HCT116 (cell line): ENCODE data around the gene ZNF18. TPM values are rescaled to one million over a fixed set of nuclear protein-coding genes. Genes with fewer than 3 reads are reported as not detected.
"Not testable (repeated sequence)": the region's sequence is repeated elsewhere in the genome, so short reads cannot be mapped to it uniquely, and the experiment has no call there.

ENCODE experiments used
- ATAC-seq: fragments of 200-7000 bp; cut with Tn5 transposase; 2 replicates; pipeline ENCODE4 v1.9.1; 2020; ENCODE audit warnings: mild to moderate bottlenecking, moderate library complexity
- BruUV-seq: library from RNA; stranded (reverse); fragments of 400-500 nt; replicated peaks from 2 replicates; lab custom pipeline; 2021; lab: Mats Ljungman, UMichigan
- CTCF ChIA-PET: fragments of 300-600 bp; sonication (Branson Sonifier 250); formaldehyde crosslinking; loops from one replicate; lab custom pipeline; 2021; ENCODE audit warnings: antibody characterized with exemption; lab: Charles Lee
- POLR2A ChIA-PET: fragments of 300-600, 350-600 bp; sonication (Branson Sonifier 250); formaldehyde crosslinking; loops from one replicate; lab custom pipeline; 2021; ENCODE audit warnings: antibody characterized with exemption; lab: Charles Lee
- RAD21 ChIA-PET, 2 experiments: fragments of 300-600 bp; sonication (Branson Sonifier 250); formaldehyde crosslinking; loops; one replicate each; lab custom pipeline; 2023; ENCODE audit warnings: low total read pairs in 2 of 2; ENCODE audit not compliant: uncharacterized antibody in 2 of 2, unreplicated experiment in 2 of 2, low non-redundant PET in 1 of 2; lab: Charles Lee
- DNase-seq: peaks from one replicate; pipeline ENCODE4 v3.0.0-alpha.2; 2010; ENCODE audit warnings: low read depth, low spot score
- H2AFZ ChIP-seq: fragments of 200-600 bp; shearing (Covaris generic), sonication (generic); 2 replicates; pipeline ENCODE4 v1.6.1; 2017; ENCODE audit warnings: low read depth, mixed run types, mixed read lengths, antibody characterized with exemption, low read length; ENCODE audit not compliant: poor library complexity, severe bottlenecking
- H3K27ac ChIP-seq: 2 replicates; pipeline ENCODE4 v1.5.1; 2012; ENCODE audit warnings: low read depth, low read length
- H3K27me3 ChIP-seq: fragments of 200-600 bp; sonication (generic); 2 replicates; pipeline ENCODE4 v1.6.1; 2016; ENCODE audit warnings: mixed run types, low read length, mixed read lengths; ENCODE audit not compliant: insufficient read depth
- H3K36me3 ChIP-seq, 2 experiments: fragments of 200-500 bp in 1 of 2; fragments of 200-600 bp in 1 of 2; sonication (Bioruptor generic) in 1 of 2; sonication (generic) in 1 of 2; 2 replicates each; pipeline versions ENCODE4 v1.5.1 to v1.6.1; 2014 to 2016; ENCODE audit warnings: low read length in 2 of 2, inconsistent platforms in 1 of 2, mixed read lengths in 1 of 2, mixed run types in 1 of 2; ENCODE audit not compliant: insufficient read depth in 2 of 2, control insufficient read depth in 1 of 2
- H3K4me1 ChIP-seq, 2 experiments: fragments of 200-600 bp in 1 of 2; sonication (generic) in 1 of 2; 2 replicates each; pipeline versions ENCODE4 v1.5.1 to v1.6.1; 2012 to 2017; ENCODE audit warnings: low read length in 2 of 2, inconsistent platforms in 1 of 2, mild to moderate bottlenecking in 1 of 2, mixed read lengths in 1 of 2, mixed run types in 1 of 2, moderate library complexity in 1 of 2; ENCODE audit not compliant: insufficient read depth in 2 of 2, control insufficient read depth in 1 of 2
- H3K4me2 ChIP-seq: fragments of 200-600 bp; sonication (generic); 2 replicates; pipeline ENCODE4 v1.6.1; 2017; ENCODE audit warnings: mixed run types, low read length, mixed read lengths
- H3K4me3 ChIP-seq, 2 experiments: fragments of 200-600 bp in 1 of 2; sonication (generic) in 1 of 2; replicated peaks in 1 of 2; 2 replicates each; pipeline ENCODE4 v1.5.1; 2011 to 2016; ENCODE audit warnings: low read length in 2 of 2, control low read depth in 1 of 2, low read depth in 1 of 2, mild to moderate bottlenecking in 1 of 2, mixed read lengths in 1 of 2, mixed run types in 1 of 2
- H3K79me2 ChIP-seq: fragments of 200-600 bp; sonication (generic); 2 replicates; pipeline ENCODE4 v1.6.1; 2017; ENCODE audit warnings: mild to moderate bottlenecking, mixed run types, low read length, moderate library complexity, mixed read lengths; ENCODE audit not compliant: insufficient read depth
- H3K9ac ChIP-seq: fragments of 200-600 bp; sonication (generic); 2 replicates; pipeline ENCODE4 v1.6.1; 2016; ENCODE audit warnings: low read length, mixed read lengths
- H3K9me2 ChIP-seq: fragments of 200-600 bp; sonication (generic), shearing (Covaris generic); 2 replicates; pipeline ENCODE4 v1.6.1; 2017; ENCODE audit warnings: mixed run types, mild to moderate bottlenecking, moderate library complexity; ENCODE audit not compliant: insufficient read depth
- H3K9me3 ChIP-seq, 2 experiments: fragments of 200-500 bp in 1 of 2; fragments of 200-600 bp in 1 of 2; sonication (Bioruptor generic) in 1 of 2; sonication (generic) in 1 of 2; 2 replicates each; pipeline ENCODE4 v1.6.1; 2014 to 2017; ENCODE audit warnings: low read length in 2 of 2, mixed read lengths in 2 of 2, inconsistent platforms in 1 of 2, low read depth in 1 of 2, mild to moderate bottlenecking in 1 of 2, mixed run types in 1 of 2, moderate library complexity in 1 of 2; ENCODE audit not compliant: control insufficient read depth in 1 of 2, insufficient read depth in 1 of 2
- H4K20me1 ChIP-seq: fragments of 200-600 bp; sonication (generic), shearing (Covaris generic); 2 replicates; pipeline ENCODE4 v1.6.1; 2017; ENCODE audit warnings: mixed run types, mild to moderate bottlenecking, moderate library complexity; ENCODE audit not compliant: insufficient read depth
- intact Hi-C: fragments of 100-400 bp; cut with micrococcal nuclease; formaldehyde crosslinking; loops from 2 replicates; pipeline ENCODE4 v1.10.0; 2022
- total RNA-seq: library from RNA; stranded (reverse); gene quantifications from one replicate; pipeline ENCODE4 v1.2.1, GENCODE V29; 2021; ENCODE audit not compliant: unreplicated experiment
- TF ChIP-seq, protein P1 (sequence below): IDR thresholded peaks from 2 replicates; pipeline ENCODE4 v1.6.1; 2012

ZNF18 gene
- total RNA-seq, 1 experiment from 2014 or later, result 6.2 TPM

DNA sequence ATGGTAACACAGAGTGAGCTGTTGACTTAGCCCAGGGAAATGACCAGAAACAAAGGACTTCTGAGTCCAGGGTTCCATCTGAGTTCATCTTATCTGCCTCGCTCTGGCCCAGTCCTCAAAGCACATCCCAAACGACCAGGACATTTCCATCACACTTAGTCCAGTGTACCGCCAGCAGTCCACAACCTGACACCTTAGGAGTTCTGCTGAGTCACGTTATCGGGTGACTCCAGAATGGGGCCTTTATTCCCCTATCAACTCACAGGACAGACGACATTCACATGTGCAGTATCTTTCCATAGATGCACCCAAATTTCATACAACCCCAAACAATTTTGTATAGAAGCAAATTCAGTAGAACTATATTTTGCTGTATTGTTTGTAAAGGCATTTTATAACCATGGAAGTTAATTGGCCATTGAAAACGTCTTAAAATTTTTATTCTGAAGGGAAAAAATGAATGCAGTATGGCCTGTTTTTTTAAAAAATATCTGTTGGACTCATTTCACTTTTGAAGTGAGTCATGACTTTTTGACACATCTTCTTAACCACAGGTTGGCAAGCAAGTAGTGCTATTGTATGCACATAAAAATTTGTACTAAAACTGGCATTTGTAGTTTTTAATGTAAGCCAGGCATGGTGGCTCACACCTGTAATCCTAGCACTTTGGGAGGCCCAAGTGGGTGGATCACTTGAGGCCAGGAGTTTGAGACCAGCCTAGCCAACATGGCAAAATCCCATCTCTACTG lies 46.3 kb downstream of the ZNF18 start:
- Histone ChIP-seq H4K20me1 (no peaks in the 10 kb centered on the region), H2AFZ (no peak overlapping the region), H3K4me3 (no peak overlapping the region), H3K79me2 (no peaks in the 10 kb centered on the region), H3K9ac (no peak overlapping the region), H3K27me3 (no peaks in the 10 kb centered on the region), H3K9me2 (no peaks in the 10 kb centered on the region), H3K27ac (no peak overlapping the region), H3K4me1 (peaks cover 5 to 22% of the 10 kb centered on the region in 2 experiments), H3K36me3 (no peaks in the 10 kb centered on the region), H3K9me3 (peaks cover 3 to 11% of the 10 kb centered on the region in 2 experiments; a peak in 3 of 4 replicates), H3K4me2 (no peak overlapping the region)
- ChIA-PET POLR2A (no interaction called here), RAD21 (no interaction called here), CTCF (interaction anchor here (2.7 kb wide), 1 partner anchor 15 kb away, joined by 14 read pairs; no protein-coding TSS in a partner anchor)
- ATAC-seq (no peak), DNase-seq (no peak)
- TF ChIP-seq, protein P1, sequence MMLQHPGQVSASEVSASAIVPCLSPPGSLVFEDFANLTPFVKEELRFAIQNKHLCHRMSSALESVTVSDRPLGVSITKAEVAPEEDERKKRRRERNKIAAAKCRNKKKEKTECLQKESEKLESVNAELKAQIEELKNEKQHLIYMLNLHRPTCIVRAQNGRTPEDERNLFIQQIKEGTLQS, result no peak
- intact Hi-C loops, result no loop called here
- BruUV-seq, result no TSS peak

DNA sequence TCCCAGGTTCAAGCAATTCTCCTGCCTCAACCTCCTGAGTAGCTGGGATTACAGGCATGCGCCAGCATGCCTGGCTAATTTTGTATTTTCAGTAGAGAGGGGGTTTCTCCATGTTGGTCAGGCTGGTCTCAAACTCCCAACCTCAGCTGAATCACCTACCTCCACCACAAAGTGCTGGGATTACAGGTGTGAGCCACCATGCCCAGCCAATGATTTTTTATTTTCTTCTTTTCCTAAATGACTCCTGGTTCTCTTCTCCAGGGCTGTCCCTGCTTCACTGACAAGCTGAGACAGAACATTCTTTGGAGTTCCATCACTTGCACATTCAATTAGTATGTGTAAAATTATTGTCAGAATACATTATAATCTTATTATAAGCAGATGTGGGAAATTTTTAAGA lies 47.7 kb downstream of the ZNF18 start:
- POLR2A ChIA-PET, H4K20me1 ChIP-seq, H2AFZ ChIP-seq, BruUV-seq, H3K36me3 ChIP-seq, intact Hi-C loops, DNase-seq, H3K9ac ChIP-seq, H3K27me3 ChIP-seq, H3K79me2 ChIP-seq, ATAC-seq, H3K9me2 ChIP-seq, H3K4me3 ChIP-seq, RAD21 ChIA-PET, H3K9me3 ChIP-seq: not testable (repeated sequence)
- Histone ChIP-seq H3K4me1 (peaks cover 12 to 29% of the 10 kb centered on the region in 2 experiments), H3K27ac (peak overlapping the region; percentile 39; the same call in 1 of the 2 replicates), H3K4me2 (peak overlapping the region; percentile 71)
- CTCF ChIA-PET, result interaction anchor here (2.7 kb wide), 1 partner anchor 14 kb away, joined by 14 read pairs; no protein-coding TSS in a partner anchor
